Ishikawa (cell line): ENCODE measurements around the gene PDE6H.

Experiments used
- CEBPB ChIP-seq: IDR thresholded peaks from 2 replicates; pipeline ENCODE4 v1.6.1; 2012
- CREB1 ChIP-seq: IDR thresholded peaks from 2 replicates; pipeline ENCODE4 v1.6.1; 2012; ENCODE audit warnings: low read depth
- EGR1 ChIP-seq: IDR thresholded peaks from 2 replicates; pipeline ENCODE4 v1.6.1; 2012
- EP300 ChIP-seq: IDR thresholded peaks from 2 replicates; pipeline ENCODE4 v1.6.1; 2012; ENCODE audit warnings: borderline replicate concordance
- FOXM1 ChIP-seq: IDR thresholded peaks from 2 replicates; pipeline ENCODE4 v1.6.1; 2012; ENCODE audit warnings: low read depth, borderline replicate concordance
- MAX ChIP-seq: IDR thresholded peaks from 2 replicates; pipeline ENCODE4 v1.6.1; 2012
- NFIC ChIP-seq: IDR thresholded peaks from 2 replicates; pipeline ENCODE4 v1.6.1; 2012
- RAD21 ChIP-seq: IDR thresholded peaks from 2 replicates; pipeline ENCODE4 v1.6.1; 2012; ENCODE audit warnings: low read depth
- TAF1 ChIP-seq: IDR thresholded peaks from 2 replicates; pipeline ENCODE4 v1.6.1; 2012; ENCODE audit warnings: low read depth, mild to moderate bottlenecking
- TEAD4 ChIP-seq: IDR thresholded peaks from 2 replicates; pipeline ENCODE4 v1.6.1; 2012
- USF1 ChIP-seq: IDR thresholded peaks from 2 replicates; pipeline ENCODE4 v1.6.1; 2012
- YY1 ChIP-seq: IDR thresholded peaks from 2 replicates; pipeline ENCODE4 v1.6.1; 2012; ENCODE audit warnings: low read depth
- TF ChIP-seq, protein P1 (sequence below): IDR thresholded peaks from 2 replicates; pipeline ENCODE4 v1.6.1; 2012; ENCODE audit warnings: low read depth, mild to moderate bottlenecking

DNA sequence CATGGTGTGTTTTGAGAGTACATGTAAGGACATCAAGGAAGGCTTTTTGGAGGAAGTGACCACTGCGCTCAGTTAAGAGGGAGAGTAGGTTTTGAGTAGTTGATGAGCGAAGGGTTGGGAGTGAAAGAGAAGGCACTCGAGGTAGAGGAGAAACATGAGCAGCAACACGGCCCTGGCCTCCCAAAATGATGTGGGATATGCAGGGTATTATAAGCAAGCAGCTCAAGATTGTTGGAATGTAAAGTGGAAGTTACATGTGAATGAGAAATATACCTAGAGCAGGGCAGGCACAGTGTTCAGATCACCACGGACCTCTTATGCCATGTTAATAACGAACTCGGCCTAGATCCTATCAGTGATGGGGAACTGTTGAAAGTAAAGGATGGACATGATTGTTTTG, 9.3 kb upstream of the PDE6H start:
- TF ChIP-seq CEBPB (no peak), TAF1 (no peak), YY1 (no peak), EP300 (no peak), NFIC (no peak), MAX (no peak), RAD21 (no peak), CREB1 (no peak), EGR1 (no peak), TEAD4 (no peak), FOXM1 (no peak), USF1 (no peak)
- TF ChIP-seq, protein P1, sequence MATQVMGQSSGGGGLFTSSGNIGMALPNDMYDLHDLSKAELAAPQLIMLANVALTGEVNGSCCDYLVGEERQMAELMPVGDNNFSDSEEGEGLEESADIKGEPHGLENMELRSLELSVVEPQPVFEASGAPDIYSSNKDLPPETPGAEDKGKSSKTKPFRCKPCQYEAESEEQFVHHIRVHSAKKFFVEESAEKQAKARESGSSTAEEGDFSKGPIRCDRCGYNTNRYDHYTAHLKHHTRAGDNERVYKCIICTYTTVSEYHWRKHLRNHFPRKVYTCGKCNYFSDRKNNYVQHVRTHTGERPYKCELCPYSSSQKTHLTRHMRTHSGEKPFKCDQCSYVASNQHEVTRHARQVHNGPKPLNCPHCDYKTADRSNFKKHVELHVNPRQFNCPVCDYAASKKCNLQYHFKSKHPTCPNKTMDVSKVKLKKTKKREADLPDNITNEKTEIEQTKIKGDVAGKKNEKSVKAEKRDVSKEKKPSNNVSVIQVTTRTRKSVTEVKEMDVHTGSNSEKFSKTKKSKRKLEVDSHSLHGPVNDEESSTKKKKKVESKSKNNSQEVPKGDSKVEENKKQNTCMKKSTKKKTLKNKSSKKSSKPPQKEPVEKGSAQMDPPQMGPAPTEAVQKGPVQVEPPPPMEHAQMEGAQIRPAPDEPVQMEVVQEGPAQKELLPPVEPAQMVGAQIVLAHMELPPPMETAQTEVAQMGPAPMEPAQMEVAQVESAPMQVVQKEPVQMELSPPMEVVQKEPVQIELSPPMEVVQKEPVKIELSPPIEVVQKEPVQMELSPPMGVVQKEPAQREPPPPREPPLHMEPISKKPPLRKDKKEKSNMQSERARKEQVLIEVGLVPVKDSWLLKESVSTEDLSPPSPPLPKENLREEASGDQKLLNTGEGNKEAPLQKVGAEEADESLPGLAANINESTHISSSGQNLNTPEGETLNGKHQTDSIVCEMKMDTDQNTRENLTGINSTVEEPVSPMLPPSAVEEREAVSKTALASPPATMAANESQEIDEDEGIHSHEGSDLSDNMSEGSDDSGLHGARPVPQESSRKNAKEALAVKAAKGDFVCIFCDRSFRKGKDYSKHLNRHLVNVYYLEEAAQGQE: no peak
